ENCODE results near the gene SEPTIN8.

The SEPTIN8 gene

GRCh38 chr5:132752581-132753125 lies 24.4 kb downstream of the SEPTIN8 start:
- TF ChIP-seq CTCF (IDR thresholded peaks at IDR 0.05; ENCODE audit: borderline replicate concordance, insufficient read depth, low read depth, low read length) = no peak
- H3K4me3 ChIP-seq (ENCODE audit: low read depth, low read length) = no peak overlapping the region

- no peak for TF ChIP-seq CTCF (IDR thresholded peaks at IDR 0.05; ENCODE audit: borderline replicate concordance, insufficient read depth, low read depth, low read length)
- no peak overlapping the region for H3K4me3 ChIP-seq (ENCODE audit: low read depth, low read length)
These were observed 25.0 kb downstream of the SEPTIN8 start for GRCh38 chr5:132751971-132752580.

- no peak overlapping the region for H3K4me3 ChIP-seq (ENCODE audit: low read depth, low read length)
- TF ChIP-seq CTCF (IDR thresholded peaks at IDR 0.05; ENCODE audit: borderline replicate concordance, insufficient read depth, low read depth, low read length) = no peak
These were observed 25.6 kb downstream of the SEPTIN8 start for GRCh38 chr5:132751444-132751843.

- no peak for TF ChIP-seq CTCF (IDR thresholded peaks at IDR 0.05; ENCODE audit: borderline replicate concordance, insufficient read depth, low read depth, low read length)
- no peak overlapping the region for H3K4me3 ChIP-seq (ENCODE audit: low read depth, low read length)
These were observed 26.4 kb downstream of the SEPTIN8 start for GRCh38 chr5:132750471-132751230.

GRCh38 chr5:132749506-132749905 lies 27.5 kb downstream of the SEPTIN8 start:
- TF ChIP-seq CTCF (IDR thresholded peaks at IDR 0.05; ENCODE audit: borderline replicate concordance, insufficient read depth, low read depth, low read length) = no peak
- H3K4me3 ChIP-seq (ENCODE audit: low read depth, low read length) = no peak overlapping the region

GRCh38 chr5:132748522-132749000 lies 28.5 kb downstream of the SEPTIN8 start:
- no peak overlapping the region for H3K4me3 ChIP-seq (ENCODE audit: low read depth, low read length)
- no peak for TF ChIP-seq CTCF (IDR thresholded peaks at IDR 0.05; ENCODE audit: borderline replicate concordance, insufficient read depth, low read depth, low read length)
